Karpas-422 (cell line): ENCODE measurements around the gene XRCC6. TPM values are rescaled to one million over a fixed set of nuclear protein-coding genes. Genes with fewer than 3 reads are reported as not detected.

Experiments used
- DNase-seq: peaks from one replicate; pipeline ENCODE4 v3.0.0-alpha.2; 2015
- H2AFZ ChIP-seq: fragments of 200-600 bp; sonication (generic); 2 replicates; pipeline ENCODE4 v1.6.1; 2014; ENCODE audit warnings: antibody characterized with exemption, low read length, mixed read lengths
- H3K27ac ChIP-seq: fragments of 200-600 bp; sonication (generic); 2 replicates; pipeline ENCODE4 v1.5.1; 2014; ENCODE audit warnings: mild to moderate bottlenecking, low read length, moderate library complexity
- H3K27me3 ChIP-seq: fragments of 200-600 bp; sonication (generic); 2 replicates; pipeline ENCODE4 v1.6.1; 2014; ENCODE audit warnings: low read length, mixed read lengths
- H3K36me3 ChIP-seq: fragments of 200-600 bp; sonication (generic); 2 replicates; pipeline ENCODE4 v1.6.1; 2014; ENCODE audit warnings: low read length, mixed read lengths; ENCODE audit not compliant: insufficient read depth
- H3K4me1 ChIP-seq: fragments of 200-600 bp; sonication (generic); 2 replicates; pipeline ENCODE4 v1.6.1; 2014; ENCODE audit warnings: mild to moderate bottlenecking, low read length, mixed read lengths
- H3K4me2 ChIP-seq: fragments of 200-600 bp; sonication (generic); 2 replicates; pipeline ENCODE4 v1.6.1; 2014; ENCODE audit warnings: low read length, low read depth, mild to moderate bottlenecking; ENCODE audit not compliant: poor library complexity, severe bottlenecking
- H3K4me3 ChIP-seq: fragments of 200-600 bp; sonication (generic); 2 replicates; pipeline ENCODE4 v1.5.1; 2014; ENCODE audit warnings: mild to moderate bottlenecking, antibody characterized with exemption, low read length, mixed read lengths
- H3K79me2 ChIP-seq: fragments of 200-600 bp; sonication (generic); 2 replicates; pipeline ENCODE4 v1.6.1; 2014; ENCODE audit warnings: mild to moderate bottlenecking, low read length, mixed read lengths
- H3K9ac ChIP-seq: fragments of 200-600 bp; sonication (generic); 2 replicates; pipeline ENCODE4 v1.6.0; 2014; ENCODE audit warnings: low read length
- H3K9me2 ChIP-seq: fragments of 200-600 bp; sonication (generic), shearing (Covaris generic); replicated peaks from 2 replicates; pipeline ENCODE4 v1.6.0; 2014; ENCODE audit warnings: mild to moderate bottlenecking, low read length, moderate library complexity; ENCODE audit not compliant: insufficient read depth
- H3K9me3 ChIP-seq: fragments of 300-700, 200-600 bp; sonication (generic); 2 replicates; pipeline ENCODE4 v1.6.1; 2014; ENCODE audit warnings: low read length, mixed read lengths
- H4K20me1 ChIP-seq: fragments of 200-600 bp; sonication (generic); 2 replicates; pipeline ENCODE4 v1.6.1; 2014; ENCODE audit warnings: mild to moderate bottlenecking, antibody characterized with exemption, low read length, low read depth; ENCODE audit not compliant: insufficient read depth
- total RNA-seq: library from RNA; depleted of rRNA; stranded (reverse); fragments of >200 nt; shearing (Covaris generic); gene quantifications from 2 replicates; pipeline ENCODE4 v1.2.3, GENCODE V29; 2014; ENCODE audit warnings: low replicate concordance

XRCC6 gene
- total RNA-seq, 1 experiment from 2014 or later: 173 TPM

DNA sequence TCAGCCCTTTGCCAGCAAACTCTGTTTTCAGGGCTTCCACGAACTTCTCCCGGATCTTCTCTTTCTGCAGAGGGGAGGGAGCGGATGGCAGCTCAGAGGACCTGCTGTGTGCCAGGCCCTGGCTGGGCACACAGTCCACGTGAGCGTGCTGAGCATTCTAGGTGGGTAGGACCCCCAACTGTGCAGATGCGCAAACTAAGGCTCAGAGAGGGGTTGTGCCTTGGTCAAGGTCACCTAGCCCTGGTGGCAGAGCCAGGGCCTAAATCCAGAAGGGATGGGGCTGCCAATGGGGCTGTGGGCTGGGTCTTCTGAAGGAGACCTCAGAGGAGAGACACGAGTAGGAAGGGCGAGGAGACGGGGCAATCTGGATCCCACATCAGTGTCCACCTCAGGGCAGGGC, 42.3 kb upstream of the XRCC6 start:
- H3K36me3 ChIP-seq: no peaks in the 10 kb centered on the region; the same call in 1 of the 2 replicates
- H3K4me2 ChIP-seq: no peak overlapping the region
- H3K79me2 ChIP-seq: no peaks in the 10 kb centered on the region
- DNase-seq: no peak
- H3K4me3 ChIP-seq: no peak overlapping the region
- no peak overlapping the region for H3K27ac ChIP-seq
- no peaks in the 10 kb centered on the region for H3K9me2 ChIP-seq
- no peak overlapping the region for H2AFZ ChIP-seq
- H3K9ac ChIP-seq: no peak overlapping the region
- H3K27me3 ChIP-seq: no peaks in the 10 kb centered on the region
- H3K4me1 ChIP-seq: no peaks in the 10 kb centered on the region
- no peaks in the 10 kb centered on the region for H4K20me1 ChIP-seq
- no peaks in the 10 kb centered on the region for H3K9me3 ChIP-seq

DNA sequence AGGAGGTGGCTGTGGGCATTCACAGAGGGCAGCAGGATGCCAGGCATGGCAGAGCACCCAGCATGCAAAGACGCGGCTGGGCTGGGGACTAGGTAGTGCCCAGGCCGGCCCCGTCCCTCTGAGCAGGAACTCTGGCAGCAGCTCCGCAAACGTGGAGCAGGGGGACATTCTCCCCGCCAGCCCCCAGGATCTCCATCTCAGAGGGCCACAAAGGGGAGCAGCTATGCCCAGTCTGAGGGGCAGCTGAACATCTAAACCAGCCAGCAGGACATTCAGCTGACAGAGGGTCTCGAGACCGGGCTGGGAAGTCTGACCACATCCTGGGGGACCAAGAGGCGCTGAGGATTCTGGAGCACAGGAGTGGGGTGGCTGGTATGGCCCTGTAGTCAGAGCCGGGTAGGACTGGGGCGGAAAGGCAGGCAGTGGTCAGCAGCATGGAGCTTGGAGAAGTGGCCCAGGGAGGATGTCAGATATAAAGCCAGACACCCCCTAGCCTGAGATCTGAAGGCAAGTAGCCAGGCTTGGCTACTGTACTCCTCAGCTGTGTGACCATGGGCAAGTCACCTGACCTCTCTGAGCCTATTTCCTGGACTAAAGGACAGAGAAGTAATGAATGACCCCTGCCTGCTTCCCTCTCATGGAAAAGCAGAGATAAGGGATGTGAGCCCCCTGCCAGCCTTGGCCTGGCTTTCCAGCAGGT, 41.6 kb upstream of the XRCC6 start:
- Histone ChIP-seq H3K36me3 (no peaks in the 10 kb centered on the region; the same call in 1 of the 2 replicates), H2AFZ (no peak overlapping the region), H3K4me1 (no peaks in the 10 kb centered on the region), H3K9ac (no peak overlapping the region), H4K20me1 (no peaks in the 10 kb centered on the region), H3K27ac (no peak overlapping the region), H3K9me2 (no peaks in the 10 kb centered on the region), H3K27me3 (no peaks in the 10 kb centered on the region), H3K79me2 (no peaks in the 10 kb centered on the region), H3K9me3 (no peaks in the 10 kb centered on the region), H3K4me2 (no peak overlapping the region), H3K4me3 (no peak overlapping the region)
- no peak for DNase-seq

DNA sequence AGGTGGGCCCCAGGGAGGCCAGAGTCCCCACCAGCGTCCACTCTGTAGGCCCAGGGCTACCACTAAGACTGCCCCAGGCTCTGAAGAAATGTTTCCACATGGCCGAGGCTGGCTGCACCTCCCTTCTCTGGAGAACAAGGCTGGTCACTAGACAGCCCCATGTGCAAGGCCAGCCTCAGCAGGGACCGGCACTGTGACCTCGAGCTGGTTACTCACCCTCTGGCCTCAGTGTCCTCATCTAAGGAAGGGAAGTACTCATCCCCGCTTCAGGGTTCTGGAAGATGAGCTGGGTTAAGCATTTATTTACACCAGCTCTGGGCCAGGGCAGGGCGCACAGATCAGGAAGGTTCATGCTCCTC, 41.1 kb upstream of the XRCC6 start:
- Histone ChIP-seq H3K9ac (no peak overlapping the region), H3K4me3 (no peak overlapping the region), H2AFZ (no peak overlapping the region), H3K4me1 (no peaks in the 10 kb centered on the region), H3K36me3 (no peaks in the 10 kb centered on the region; the same call in 1 of the 2 replicates), H3K27ac (no peak overlapping the region), H3K27me3 (no peaks in the 10 kb centered on the region), H3K9me3 (no peaks in the 10 kb centered on the region), H3K79me2 (no peaks in the 10 kb centered on the region), H4K20me1 (no peaks in the 10 kb centered on the region), H3K4me2 (no peak overlapping the region), H3K9me2 (no peaks in the 10 kb centered on the region)
- no peak for DNase-seq

DNA sequence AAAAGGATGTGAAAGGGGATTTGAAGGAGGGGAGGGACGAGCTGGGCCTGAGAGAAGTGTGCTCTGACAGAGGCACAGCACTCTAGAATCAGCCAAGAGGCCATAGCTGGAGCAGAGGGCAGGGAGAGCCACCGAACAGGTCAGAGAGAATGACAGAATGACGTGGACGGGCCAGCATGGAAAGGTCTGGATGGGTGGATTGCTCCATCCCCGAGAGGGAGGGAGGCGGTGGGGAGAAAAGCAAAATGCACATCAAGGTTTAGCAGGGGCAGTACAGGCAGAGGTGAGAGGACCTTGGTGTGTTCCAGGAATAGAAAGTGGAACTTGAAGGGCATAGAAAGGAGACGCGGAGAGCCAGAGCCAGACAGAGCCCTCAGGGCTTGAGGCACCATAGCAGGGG, 38.4 kb upstream of the XRCC6 start:
- no peak overlapping the region for H3K9ac ChIP-seq
- H3K36me3 ChIP-seq: no peaks in the 10 kb centered on the region; the same call in 1 of the 2 replicates
- no peak for DNase-seq
- H3K79me2 ChIP-seq: peaks cover 4% of the 10 kb centered on the region; the same call in 1 of the 2 replicates
- H4K20me1 ChIP-seq: no peaks in the 10 kb centered on the region
- H3K27ac ChIP-seq: no peak overlapping the region
- H3K9me3 ChIP-seq: no peaks in the 10 kb centered on the region
- no peaks in the 10 kb centered on the region for H3K9me2 ChIP-seq
- H3K4me1 ChIP-seq: no peaks in the 10 kb centered on the region
- no peak overlapping the region for H2AFZ ChIP-seq
- H3K27me3 ChIP-seq: no peaks in the 10 kb centered on the region
- no peak overlapping the region for H3K4me2 ChIP-seq
- no peak overlapping the region for H3K4me3 ChIP-seq

DNA sequence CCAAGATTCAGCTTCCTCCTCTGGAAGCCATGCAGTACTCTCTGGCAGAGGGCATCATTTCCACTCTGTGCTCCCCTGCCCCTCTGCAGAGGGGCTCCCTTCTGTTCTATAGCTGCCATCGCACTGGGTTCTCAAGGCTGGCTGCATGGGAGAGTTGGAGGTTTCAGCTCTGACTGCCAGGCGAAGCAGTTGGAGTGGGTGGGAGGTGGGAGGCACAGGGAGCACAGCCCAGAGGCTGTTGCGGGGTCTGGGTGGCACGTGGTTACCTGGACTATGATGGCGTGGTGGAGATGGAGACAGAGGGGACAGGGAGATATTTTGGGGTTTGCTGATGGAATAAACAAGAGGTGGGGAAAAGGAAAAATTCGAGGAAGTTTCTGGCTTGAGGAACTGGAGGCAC, 36.2 kb upstream of the XRCC6 start:
- no peak for DNase-seq
- Histone ChIP-seq H3K27me3 (no peaks in the 10 kb centered on the region), H3K4me1 (peaks cover 8% of the 10 kb centered on the region), H3K36me3 (no peaks in the 10 kb centered on the region; the same call in 1 of the 2 replicates), H3K4me2 (no peak overlapping the region), H3K4me3 (no peak overlapping the region), H3K9me2 (no peaks in the 10 kb centered on the region), H3K9ac (peak overlapping the region; percentile 9; the same call in 1 of the 2 replicates), H3K79me2 (peaks cover 20% of the 10 kb centered on the region), H2AFZ (no peak overlapping the region), H3K9me3 (no peaks in the 10 kb centered on the region), H4K20me1 (no peaks in the 10 kb centered on the region), H3K27ac (no peak overlapping the region)

DNA sequence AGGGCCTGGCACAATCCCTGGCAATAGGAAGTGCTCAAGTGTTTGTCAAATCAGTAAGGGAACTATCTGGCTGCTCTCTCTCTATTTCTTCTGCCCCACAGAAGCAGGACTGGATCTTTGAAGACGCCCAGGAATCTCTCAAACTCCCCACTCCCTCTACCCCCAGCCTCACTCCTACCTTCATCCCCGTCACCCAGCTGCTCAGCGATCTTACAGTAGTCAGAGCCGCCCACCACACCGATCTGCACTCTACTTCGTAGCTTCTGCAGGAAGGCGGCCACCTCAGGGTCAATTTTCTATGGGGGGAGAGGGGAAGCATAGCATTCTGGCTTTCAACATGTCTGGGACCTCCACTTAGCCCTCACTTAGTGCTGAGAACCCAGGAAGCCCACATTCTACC, 35.2 kb upstream of the XRCC6 start:
- Histone ChIP-seq H3K9ac (no peak overlapping the region), H2AFZ (no peak overlapping the region), H4K20me1 (no peaks in the 10 kb centered on the region), H3K27me3 (no peaks in the 10 kb centered on the region), H3K9me3 (no peaks in the 10 kb centered on the region), H3K79me2 (peaks cover 20% of the 10 kb centered on the region), H3K4me1 (peaks cover 15% of the 10 kb centered on the region), H3K9me2 (no peaks in the 10 kb centered on the region), H3K4me3 (no peak overlapping the region), H3K27ac (no peak overlapping the region), H3K4me2 (no peak overlapping the region), H3K36me3 (no peaks in the 10 kb centered on the region)
- no peak for DNase-seq

DNA sequence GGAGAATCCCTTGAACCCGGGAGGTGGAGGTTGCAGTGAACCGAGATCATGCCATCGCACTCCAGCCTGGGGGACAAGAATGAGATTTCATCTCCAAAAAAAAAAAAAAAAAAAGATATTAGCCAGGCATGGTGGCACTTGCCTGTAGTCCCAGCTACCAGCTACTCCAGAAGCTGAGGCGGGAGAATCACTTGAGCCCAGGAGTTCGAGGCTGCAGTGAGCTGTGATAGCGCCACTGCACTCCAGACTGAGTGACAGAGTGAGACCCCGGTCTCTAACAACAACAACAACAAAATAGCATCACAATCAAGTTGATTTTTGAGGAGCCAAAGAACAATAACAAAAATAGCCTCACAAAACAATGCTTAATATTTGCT, 33.8 kb upstream of the XRCC6 start:
- Histone ChIP-seq H2AFZ (no peak overlapping the region), H3K9ac (no peak overlapping the region), H3K4me1 (peaks cover 15% of the 10 kb centered on the region), H3K36me3 (no peaks in the 10 kb centered on the region), H3K9me3 (no peaks in the 10 kb centered on the region), H3K4me3 (no peak overlapping the region), H3K79me2 (peaks cover 20% of the 10 kb centered on the region), H3K9me2 (no peaks in the 10 kb centered on the region), H3K27me3 (no peaks in the 10 kb centered on the region), H4K20me1 (no peaks in the 10 kb centered on the region), H3K27ac (no peak overlapping the region), H3K4me2 (no peak overlapping the region)
- DNase-seq: no peak

DNA sequence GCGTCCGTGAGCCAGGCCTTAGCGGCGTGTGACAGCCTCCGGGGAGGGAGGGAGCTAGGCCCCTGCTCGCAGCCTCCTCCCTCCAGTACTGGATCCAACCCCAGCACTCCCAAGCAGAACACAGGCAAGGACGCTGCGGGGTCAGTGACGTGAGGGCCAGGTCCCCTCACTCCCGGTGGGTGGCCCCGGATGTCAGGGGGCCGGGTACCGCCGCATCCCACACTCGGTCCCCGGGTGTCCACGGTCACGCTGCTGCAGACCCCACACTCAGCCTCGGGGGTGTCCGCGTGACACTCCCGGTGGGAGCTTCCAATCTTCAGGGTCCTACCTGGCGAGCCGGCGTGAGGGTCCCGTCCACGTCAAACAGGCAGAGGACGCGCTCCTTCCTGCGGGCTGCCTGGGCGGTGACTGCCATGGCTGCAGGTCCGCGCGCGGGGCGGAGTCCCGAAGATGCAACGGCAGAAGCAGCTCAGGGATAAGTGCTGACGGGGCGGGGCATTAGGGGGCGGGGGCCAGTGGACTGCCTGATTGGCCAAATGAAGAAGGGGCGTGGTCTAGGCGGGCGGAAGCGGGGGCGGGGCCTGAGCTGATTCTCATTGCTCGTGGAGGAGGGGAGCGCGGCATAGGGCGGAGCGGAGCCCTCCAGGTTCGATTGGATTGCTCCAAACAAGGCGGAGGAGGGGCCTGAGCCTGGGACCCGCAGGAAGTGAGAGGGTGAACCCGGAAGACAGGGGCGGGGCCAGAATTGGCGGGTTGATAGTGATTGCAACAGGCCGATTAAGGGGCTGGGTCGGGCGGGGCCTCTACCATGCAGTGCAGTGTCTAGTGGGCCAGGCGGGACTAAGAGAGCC, 31.5 kb upstream of the XRCC6 start, which contains the start of gene PMM1:
PMM1 (minus strand) TSS at position 450 of the 851 bp plus-strand sequence; CDS start at position 415, 35 bp downstream.
- Histone ChIP-seq H3K9me2 (no peaks in the 10 kb centered on the region), H2AFZ (no peak within 1 kb of the TSS; the same call in 1 of the 2 replicates)

More for the DNA sequence above, 31.5 kb upstream of the XRCC6 start, which contains the start of gene PMM1:
- peaks cover 20% of the 10 kb centered on the region for H3K79me2 ChIP-seq
- H3K4me2 ChIP-seq: peak within 1 kb of the TSS; percentile 85
- H3K4me1 ChIP-seq: peaks cover 15% of the 10 kb centered on the region
- H3K9me3 ChIP-seq: no peaks in the 10 kb centered on the region
- H3K27ac ChIP-seq: peak within 1 kb of the TSS; percentile 75
- no peaks in the 10 kb centered on the region for H3K27me3 ChIP-seq
- peak within 1 kb of the TSS; percentile 86 for H3K4me3 ChIP-seq
- DNase-seq: peak; percentile 100
- peak within 1 kb of the TSS; percentile 87 for H3K9ac ChIP-seq
- H3K36me3 ChIP-seq: no peaks in the 10 kb centered on the region
- no peaks in the 10 kb centered on the region for H4K20me1 ChIP-seq
